AML-193 (cell line): Measurements from ENCODE around the gene CRHR2.
A peak's percentile ranks its signal among the peaks of the same experiment; 100 is the strongest.
"Not testable (repeated sequence)": the region's sequence is repeated elsewhere in the genome, so short reads cannot be mapped to it uniquely, and the experiment has no call there.

Experiments used
- DNase-seq, 2 experiments: peaks; one replicate each; lab custom pipeline; 2025; lab: John Stamatoyannopoulos, UW

CRHR2 gene

GRCh38 chr7:30682212-30683083 lies at the start of gene CRHR2:
CRHR2 (minus strand) TSS chr7:30682456; CDS start chr7:30682280, 176 bp downstream.
- DNase-seq: no peak

GRCh38 chr7:30731581-30731980 lies 49.3 kb upstream of the CRHR2 start:
- no peak for DNase-seq

GRCh38 chr7:30730996-30731395 lies 48.7 kb upstream of the CRHR2 start:
- DNase-seq: no peak

GRCh38 chr7:30730097-30730496 lies 47.8 kb upstream of the CRHR2 start:
- no peak for DNase-seq

GRCh38 chr7:30729642-30730041 lies 47.4 kb upstream of the CRHR2 start:
- no peak for DNase-seq

- no peak for DNase-seq
Measured at GRCh38 chr7:30728591-30729100, 46.4 kb upstream of the CRHR2 start.

GRCh38 chr7:30727061-30727945 lies 45.0 kb upstream of the CRHR2 start:
- peak; percentile 52 to 65 for DNase-seq

- no peak for DNase-seq
Measured at GRCh38 chr7:30726296-30727006, 44.2 kb upstream of the CRHR2 start.

GRCh38 chr7:30723776-30724175 lies 41.5 kb upstream of the CRHR2 start:
- DNase-seq: no peak

GRCh38 chr7:30722671-30723070 lies 40.4 kb upstream of the CRHR2 start:
- no peak for DNase-seq

- no peak for DNase-seq
Measured at GRCh38 chr7:30722187-30722586, 39.9 kb upstream of the CRHR2 start.

- DNase-seq: no peak
Measured at GRCh38 chr7:30721211-30721610, 39.0 kb upstream of the CRHR2 start.

GRCh38 chr7:30719434-30719833 lies 37.2 kb upstream of the CRHR2 start:
- DNase-seq: not testable (repeated sequence)

GRCh38 chr7:30717181-30717580 lies 34.9 kb upstream of the CRHR2 start:
- DNase-seq: no peak

- DNase-seq: no peak
Measured at GRCh38 chr7:30714129-30714528, 31.9 kb upstream of the CRHR2 start.

GRCh38 chr7:30713392-30713791 lies 31.1 kb upstream of the CRHR2 start:
- DNase-seq: no peak

- DNase-seq: no peak
Measured at GRCh38 chr7:30710669-30711068, 28.4 kb upstream of the CRHR2 start.

- no peak for DNase-seq
Measured at GRCh38 chr7:30709549-30709948, 27.3 kb upstream of the CRHR2 start.

GRCh38 chr7:30708983-30709382 lies 26.7 kb upstream of the CRHR2 start:
- no peak for DNase-seq

- DNase-seq: no peak
Measured at GRCh38 chr7:30708412-30708811, 26.2 kb upstream of the CRHR2 start.

GRCh38 chr7:30707391-30708357 lies 25.4 kb upstream of the CRHR2 start:
- DNase-seq: no peak
